CD8-positive, alpha-beta memory T cell (primary cell): Measurements from ENCODE around the gene KRTAP2-4. TPM values are rescaled to one million over a fixed set of nuclear protein-coding genes. Genes with fewer than 3 reads are reported as not detected.
"Not testable (repeated sequence)": the region's sequence is repeated elsewhere in the genome, so short reads cannot be mapped to it uniquely, and the experiment has no call there.

Source experiments
- CTCF ChIA-PET: fragments of 350-600 bp; sonication (Branson Sonifier 250); formaldehyde crosslinking; loops from one replicate; lab custom pipeline; 2021; ENCODE audit warnings: antibody characterized with exemption; lab: Charles Lee
- POLR2A ChIA-PET: fragments of 350-600 bp; sonication (Branson Sonifier 250); formaldehyde crosslinking; loops from one replicate; lab custom pipeline; 2021; ENCODE audit warnings: antibody characterized with exemption; lab: Charles Lee
- DNase-seq, 5 donors: peaks; one replicate each; pipeline versions ENCODE4 v3.0.0 to v3.0.0-alpha.2; 2020 to 2022; ENCODE audit warnings: mixed read lengths in 1 of 5
- H3K27ac ChIP-seq: one replicate; pipeline ENCODE4 v1.7.0; 2013; ENCODE audit warnings: low read depth, mild to moderate bottlenecking, low read length, moderate library complexity
- H3K27me3 ChIP-seq: 2 replicates; pipeline ENCODE4 v1.7.0; 2013; ENCODE audit warnings: low read length, mild to moderate bottlenecking; ENCODE audit not compliant: insufficient read depth, poor library complexity, severe bottlenecking
- H3K36me3 ChIP-seq: 2 replicates; pipeline ENCODE4 v1.7.0; 2013; ENCODE audit warnings: mild to moderate bottlenecking, low read length, moderate library complexity; ENCODE audit not compliant: insufficient read depth
- H3K4me1 ChIP-seq: 2 replicates; pipeline ENCODE4 v1.7.0; 2013; ENCODE audit warnings: mild to moderate bottlenecking, low read length, moderate library complexity; ENCODE audit not compliant: insufficient read depth
- H3K4me3 ChIP-seq: 2 replicates; pipeline ENCODE4 v1.7.0; 2013; ENCODE audit warnings: mild to moderate bottlenecking, low read length
- H3K9me3 ChIP-seq: 2 replicates; pipeline ENCODE4 v1.7.0; 2013; ENCODE audit warnings: mild to moderate bottlenecking, low read length
- H3K27ac Mint-ChIP-seq, 8 donors: one replicate each; pipeline ENCODE4 v1.8.0; 2020 to 2021; ENCODE audit warnings: mixed read lengths in 8 of 8, mild to moderate bottlenecking in 6 of 8, inconsistent platforms in 3 of 8, moderate library complexity in 3 of 8
- H3K27me3 Mint-ChIP-seq, 2 donors: one replicate each; pipeline ENCODE4 v1.8.0; 2020 to 2021; ENCODE audit warnings: mixed read lengths in 2 of 2, mild to moderate bottlenecking in 1 of 2, moderate library complexity in 1 of 2
- H3K36me3 Mint-ChIP-seq, 3 donors: one replicate each; pipeline ENCODE4 v1.8.0; 2020 to 2021; ENCODE audit warnings: mixed read lengths in 3 of 3, inconsistent platforms in 1 of 3, mild to moderate bottlenecking in 1 of 3
- H3K4me1 Mint-ChIP-seq, 3 donors: one replicate each; pipeline ENCODE4 v1.8.0; 2020 to 2021; ENCODE audit warnings: mixed read lengths in 3 of 3, inconsistent platforms in 1 of 3, mild to moderate bottlenecking in 1 of 3
- H3K4me3 Mint-ChIP-seq, 7 donors: one replicate each; pipeline ENCODE4 v1.8.0; 2020 to 2021; ENCODE audit warnings: mixed read lengths in 7 of 7, mild to moderate bottlenecking in 6 of 7, moderate library complexity in 4 of 7, inconsistent platforms in 2 of 7
- H3K9me3 Mint-ChIP-seq, 5 donors: one replicate each; pipeline ENCODE4 v1.8.0; 2020 to 2022; ENCODE audit warnings: mixed read lengths in 5 of 5, mild to moderate bottlenecking in 3 of 5, moderate library complexity in 2 of 5, inconsistent platforms in 1 of 5
- polyA plus RNA-seq: library from polyadenylated mRNA; unstranded; fragments of 300-500 nt; fragmentation: Illumina TruSeq; gene quantifications from one replicate; pipeline ENCODE4 v1.2.3, GENCODE V29; 2021
- total RNA-seq, 2 experiments: library from RNA; stranded (reverse); gene quantifications; one replicate each; pipeline ENCODE4 v1.2.3, GENCODE V29; 2021

Gene KRTAP2-4
- total and polyA plus RNA-seq, 3 experiments from 2014 or later = not detected

GRCh38 chr17:41037853-41038350 lies 27.8 kb downstream of the KRTAP2-4 start:
- ChIA-PET POLR2A (no interaction called here), CTCF (no interaction called here)
- Histone ChIP-seq H3K4me3 (no peak overlapping the region), H3K27ac (no peak overlapping the region), H3K4me1 (no peaks in the 10 kb centered on the region), H3K9me3 (no peaks in the 10 kb centered on the region), H3K27me3 (no peaks in the 10 kb centered on the region), H3K36me3 (no peaks in the 10 kb centered on the region)
- H3K27ac Mint-ChIP-seq = no peak overlapping the region
- H3K36me3 Mint-ChIP-seq = no peaks in the 10 kb centered on the region
- peaks cover 1 to 25% of the 10 kb centered on the region in 2 donors for H3K27me3 Mint-ChIP-seq
- no peak for DNase-seq
- peaks cover 0 to 5% (median 0%) of the 10 kb centered on the region in 5 donors for H3K9me3 Mint-ChIP-seq
- H3K4me3 Mint-ChIP-seq = no peak overlapping the region
- no peaks in the 10 kb centered on the region for H3K4me1 Mint-ChIP-seq

DNA sequence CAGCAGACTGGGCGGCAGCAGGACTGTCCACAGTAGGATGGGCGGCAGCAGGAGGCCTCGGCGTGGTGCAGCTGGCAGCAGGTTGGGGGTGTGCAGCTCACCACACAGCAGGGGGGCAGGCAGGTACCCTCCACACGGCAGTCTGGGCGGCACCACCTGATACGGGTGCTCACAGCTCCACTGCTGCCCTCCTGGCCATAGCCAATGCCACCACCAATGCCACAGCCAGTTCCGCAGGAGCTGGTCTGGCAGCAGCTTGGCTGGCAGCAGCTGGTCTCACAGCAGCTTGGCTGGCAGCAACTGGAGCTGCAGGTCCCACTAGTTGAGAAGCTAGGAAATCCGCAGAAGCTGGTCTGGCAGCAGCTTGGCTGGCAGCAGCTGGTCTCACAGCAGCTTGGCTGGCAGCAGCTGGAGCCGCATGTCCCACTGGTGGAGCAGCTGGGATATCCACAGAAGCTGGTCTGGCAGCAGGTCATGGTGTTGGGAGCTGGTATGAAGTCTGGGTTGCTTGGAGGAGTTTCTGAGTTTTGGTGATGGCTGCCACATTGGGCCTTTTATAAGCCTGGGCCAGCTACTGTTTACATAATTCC lies 31.2 kb downstream of the KRTAP2-4 start, which contains the start of gene KRTAP1-3:
Gene KRTAP1-3 (minus strand): TSS at position 529 of the 590 bp plus-strand sequence. CDS start 53 bp downstream, at position 476.
- H3K36me3 Mint-ChIP-seq, H3K4me3 Mint-ChIP-seq: not testable (repeated sequence)

DNA sequence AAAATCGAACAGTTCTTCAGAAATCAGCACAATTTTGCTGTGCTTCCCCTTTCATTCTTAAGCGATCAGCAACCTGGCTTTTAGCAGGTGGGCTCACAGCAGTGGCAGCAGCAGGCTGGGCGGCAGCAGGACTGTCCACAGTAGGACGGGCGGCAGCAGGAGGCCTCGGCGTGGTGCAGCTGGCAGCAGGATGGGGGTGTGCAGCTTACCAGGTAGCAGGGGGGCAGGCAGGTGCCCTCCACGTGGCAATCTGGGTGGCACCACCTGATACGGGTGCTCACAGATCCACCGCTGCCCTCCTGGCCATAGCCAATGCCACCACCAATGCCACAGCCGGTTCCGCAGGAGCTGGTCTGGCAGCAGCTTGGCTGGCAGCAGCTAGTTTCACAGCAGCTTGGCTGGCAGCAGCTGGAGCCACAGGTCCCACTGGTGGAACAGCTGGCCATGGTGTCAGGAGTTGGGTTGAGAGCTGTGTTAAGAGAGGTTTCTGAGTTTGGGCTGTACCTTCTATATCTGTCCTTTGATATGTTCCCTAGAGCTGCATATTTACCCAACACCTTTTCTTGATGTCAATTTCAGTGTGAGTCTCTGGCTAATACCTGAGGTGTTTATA lies 35.9 kb downstream of the KRTAP2-4 start, which contains the start of gene KRTAP1-4:
Gene KRTAP1-4 (minus strand): TSS at position 563 of the 613 bp plus-strand sequence. CDS start 117 bp downstream, at position 446.
- H3K36me3 ChIP-seq = no peaks in the 10 kb centered on the region
- H3K27ac ChIP-seq = no peak within 1 kb of the TSS
- CTCF ChIA-PET = no interaction called here
- no peak within 1 kb of the TSS for H3K4me3 ChIP-seq
- DNase-seq = no peak
- Mint-ChIP-seq H3K4me3 (no peak within 1 kb of the TSS), H3K4me1 (no peaks in the 10 kb centered on the region), H3K36me3 (no peaks in the 10 kb centered on the region), H3K27ac (no peak within 1 kb of the TSS), H3K27me3 (peaks cover 11 to 65% of the 10 kb centered on the region in 2 donors), H3K9me3 (no peaks in the 10 kb centered on the region)
- no peaks in the 10 kb centered on the region for H3K9me3 ChIP-seq
- POLR2A ChIA-PET = interaction anchor here (0.6 kb wide), 1 partner anchor 512 kb away, joined by 4 read pairs; no protein-coding TSS in a partner anchor
- no peaks in the 10 kb centered on the region for H3K4me1 ChIP-seq
- no peaks in the 10 kb centered on the region for H3K27me3 ChIP-seq

More for the DNA sequence above, 31.2 kb downstream of the KRTAP2-4 start, which contains the start of gene KRTAP1-3:
- DNase-seq, H3K4me1 ChIP-seq, POLR2A ChIA-PET, CTCF ChIA-PET, H3K4me3 ChIP-seq, H3K9me3 ChIP-seq, H3K4me1 Mint-ChIP-seq, H3K27me3 ChIP-seq, H3K9me3 Mint-ChIP-seq, H3K36me3 ChIP-seq, H3K27ac ChIP-seq: not testable (repeated sequence)
- Mint-ChIP-seq H3K27ac (peak within 1 kb of the TSS in 3 of 8 donors; percentile 17 to 59 (median 22)), H3K27me3 (peaks cover 7 to 43% of the 10 kb centered on the region in 2 donors)

- Histone ChIP-seq H3K36me3 (no peaks in the 10 kb centered on the region), H3K27ac (no peak within 1 kb of the TSS), H3K27me3 (no peaks in the 10 kb centered on the region), H3K4me3 (no peak within 1 kb of the TSS), H3K4me1 (no peaks in the 10 kb centered on the region), H3K9me3 (no peaks in the 10 kb centered on the region)
- POLR2A ChIA-PET = no interaction called here
- H3K9me3 Mint-ChIP-seq = no peaks in the 10 kb centered on the region
- peaks cover 0 to 4% (median 0%) of the 10 kb centered on the region in 3 donors for H3K36me3 Mint-ChIP-seq
- H3K4me1 Mint-ChIP-seq = no peaks in the 10 kb centered on the region
- CTCF ChIA-PET = no interaction called here
- no peak within 1 kb of the TSS for H3K4me3 Mint-ChIP-seq
- H3K27ac Mint-ChIP-seq = no peak within 1 kb of the TSS
- H3K27me3 Mint-ChIP-seq = peaks cover 12 to 78% of the 10 kb centered on the region in 2 donors
- DNase-seq = no peak
These were observed 38.8 kb downstream of the KRTAP2-4 start, which contains the start of gene KRTAP1-5 for GRCh38 chr17:41026715-41027471. Gene KRTAP1-5 (minus strand): TSS chr17:41027208. CDS start chr17:41027155, 53 bp downstream.

- H3K27me3 ChIP-seq = no peaks in the 10 kb centered on the region
- H3K27ac ChIP-seq = no peak overlapping the region
- no peaks in the 10 kb centered on the region for H3K4me1 Mint-ChIP-seq
- H3K4me1 ChIP-seq = no peaks in the 10 kb centered on the region
- peaks cover 8 to 69% of the 10 kb centered on the region in 2 donors for H3K27me3 Mint-ChIP-seq
- no peak overlapping the region for H3K27ac Mint-ChIP-seq
- no peak overlapping the region for H3K4me3 Mint-ChIP-seq
- no peaks in the 10 kb centered on the region for H3K9me3 Mint-ChIP-seq
- H3K4me3 ChIP-seq = no peak overlapping the region
- peaks cover 0 to 12% (median 0%) of the 10 kb centered on the region in 3 donors for H3K36me3 Mint-ChIP-seq
- no peaks in the 10 kb centered on the region for H3K36me3 ChIP-seq
- ChIA-PET CTCF (no interaction called here), POLR2A (no interaction called here)
- no peaks in the 10 kb centered on the region for H3K9me3 ChIP-seq
- no peak for DNase-seq
These were observed 41.0 kb downstream of the KRTAP2-4 start for GRCh38 chr17:41024697-41025096.

- Histone ChIP-seq H3K27me3 (no peaks in the 10 kb centered on the region), H3K27ac (no peak overlapping the region), H3K4me1 (no peaks in the 10 kb centered on the region), H3K36me3 (no peaks in the 10 kb centered on the region), H3K9me3 (no peaks in the 10 kb centered on the region), H3K4me3 (no peak overlapping the region)
- no peak for DNase-seq
- ChIA-PET POLR2A (no interaction called here), CTCF (no interaction called here)
- H3K4me1 Mint-ChIP-seq = no peaks in the 10 kb centered on the region
- no peaks in the 10 kb centered on the region for H3K9me3 Mint-ChIP-seq
- peaks cover 0 to 12% (median 2%) of the 10 kb centered on the region in 3 donors for H3K36me3 Mint-ChIP-seq
- H3K27me3 Mint-ChIP-seq = peaks cover 3 to 47% of the 10 kb centered on the region in 2 donors
- H3K4me3 Mint-ChIP-seq = no peak overlapping the region
- no peak overlapping the region for H3K27ac Mint-ChIP-seq
These were observed 45.3 kb downstream of the KRTAP2-4 start for GRCh38 chr17:41020336-41020735.

DNA sequence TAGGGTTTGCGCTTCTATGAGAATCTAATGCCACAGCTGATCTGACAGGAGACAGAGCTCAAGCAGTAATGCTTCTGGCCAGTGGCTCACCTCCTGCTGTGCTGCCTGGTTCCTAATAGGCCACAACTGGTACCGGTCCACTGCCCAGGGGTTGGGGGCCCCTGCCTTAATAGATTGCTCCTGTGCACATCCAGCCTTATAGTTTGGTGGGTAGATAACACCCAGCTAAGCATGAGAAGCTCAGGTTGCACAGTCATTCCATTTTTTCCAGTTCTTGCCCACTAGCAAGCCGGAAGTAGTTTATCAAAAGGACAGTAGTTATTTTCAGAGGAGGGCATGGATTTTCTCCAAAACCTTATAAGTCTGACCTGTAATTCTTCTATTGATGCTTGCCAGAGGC lies 46.3 kb downstream of the KRTAP2-4 start:
- CTCF ChIA-PET = no interaction called here
- Histone ChIP-seq H3K4me3 (no peak overlapping the region), H3K9me3 (no peaks in the 10 kb centered on the region), H3K27me3 (no peaks in the 10 kb centered on the region), H3K27ac (no peak overlapping the region), H3K36me3 (no peaks in the 10 kb centered on the region), H3K4me1 (no peaks in the 10 kb centered on the region)
- POLR2A ChIA-PET = interaction anchor here (0.6 kb wide), 1 partner anchor 695 kb away, joined by 4 read pairs; no protein-coding TSS in a partner anchor
- DNase-seq = no peak
- peaks cover 0 to 12% (median 2%) of the 10 kb centered on the region in 3 donors for H3K36me3 Mint-ChIP-seq
- no peak overlapping the region for H3K27ac Mint-ChIP-seq
- H3K27me3 Mint-ChIP-seq = peaks cover 3 to 45% of the 10 kb centered on the region in 2 donors
- H3K9me3 Mint-ChIP-seq = no peaks in the 10 kb centered on the region
- no peak overlapping the region for H3K4me3 Mint-ChIP-seq
- no peaks in the 10 kb centered on the region for H3K4me1 Mint-ChIP-seq
